22Rv1 (cell line): ENCODE data around the gene RGS9BP.

Experiments
- CTCF ChIP-seq: fragments of 450-650 bp; IDR thresholded peaks from 2 replicates; pipeline ENCODE4 v1.5.1; 2017; ENCODE audit warnings: mild to moderate bottlenecking
- ZFX ChIP-seq: fragments of 450-650 bp; IDR thresholded peaks from 2 replicates; pipeline ENCODE4 v1.6.1; 2017; ENCODE audit warnings: antibody characterized with exemption, borderline replicate concordance

DNA sequence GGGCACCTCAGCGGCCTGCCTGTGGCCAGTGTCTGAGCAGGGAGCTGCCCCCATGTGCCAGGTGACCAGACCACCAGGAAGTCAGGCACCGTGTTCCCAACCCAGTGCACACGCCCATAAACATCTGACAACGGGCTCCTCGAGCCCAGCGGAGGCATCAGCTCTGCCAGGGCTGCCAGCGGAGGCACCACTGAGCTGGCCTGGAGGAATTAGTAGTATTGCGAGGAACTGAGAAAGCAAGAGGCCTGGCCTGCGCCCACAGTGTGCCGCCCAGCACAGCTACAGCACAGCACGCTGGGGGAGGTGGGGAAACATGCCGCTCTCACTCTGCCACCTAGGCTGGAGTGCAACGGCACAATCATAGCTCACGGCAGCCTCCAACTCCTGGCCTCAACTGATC is 45.3 kb upstream of the RGS9BP start:
- TF ChIP-seq CTCF (peak; percentile 18), ZFX (no peak)
